Lung (tissue), 12 donors: ENCODE measurements around the gene RC3H2. TPM values are rescaled to one million over a fixed set of nuclear protein-coding genes. Genes with fewer than 3 reads are reported as not detected.
"Not testable (repeated sequence)": the region's sequence is repeated elsewhere in the genome, so short reads cannot be mapped to it uniquely, and the experiment has no call there.

Experiments
- ATAC-seq: fragments of 200-7000 bp; cut with Tn5 transposase; one replicate; pipeline ENCODE4 v1.9.1; 2020; ENCODE audit warnings: moderate number of reproducible peaks; ENCODE audit not compliant: insufficient read depth, low FRiP score
- DNase-seq, 3 donors: peaks; one replicate each; pipeline ENCODE4 v3.0.0-alpha.2; 2013 to 2017
- H3K27ac ChIP-seq, 2 donors: one replicate each; pipeline ENCODE4 v1.5.1; 2013; ENCODE audit warnings: mild to moderate bottlenecking in 2 of 2, moderate library complexity in 2 of 2, control low read depth in 1 of 2, inconsistent platforms in 1 of 2, low read depth in 1 of 2, low read length in 1 of 2
- H3K27me3 ChIP-seq, 3 donors: one replicate each; pipeline ENCODE4 v1.5.1; 2013; ENCODE audit warnings: low read length in 2 of 3; ENCODE audit not compliant: control insufficient read depth in 3 of 3, insufficient read depth in 3 of 3
- H3K36me3 ChIP-seq, 4 donors: one replicate each; pipeline ENCODE4 v1.5.1; 2013; ENCODE audit warnings: low read length in 4 of 4, mild to moderate bottlenecking in 1 of 4, moderate library complexity in 1 of 4; ENCODE audit not compliant: control insufficient read depth in 4 of 4, insufficient read depth in 4 of 4
- H3K4me1 ChIP-seq, 5 donors: one replicate each; pipeline ENCODE4 v1.5.1; 2013; ENCODE audit warnings: low read length in 5 of 5, mild to moderate bottlenecking in 2 of 5, moderate library complexity in 1 of 5; ENCODE audit not compliant: control insufficient read depth in 5 of 5, insufficient read depth in 5 of 5
- H3K4me3 ChIP-seq: one replicate; pipeline ENCODE4 v1.5.1; 2013; ENCODE audit warnings: mild to moderate bottlenecking, control low read depth, moderate library complexity
- H3K9ac ChIP-seq, 2 donors: one replicate each; pipeline ENCODE4 v1.5.1; 2013; ENCODE audit warnings: low read length in 2 of 2, control low read depth in 1 of 2; ENCODE audit not compliant: insufficient read depth in 1 of 2
- H3K9me3 ChIP-seq, 4 donors: one replicate each; pipeline ENCODE4 v1.5.1; 2013; ENCODE audit warnings: low read length in 3 of 4, mild to moderate bottlenecking in 1 of 4, moderate library complexity in 1 of 4; ENCODE audit not compliant: control insufficient read depth in 4 of 4, insufficient read depth in 3 of 4
- CTCF ChIP-seq: IDR thresholded peaks from 2 replicates; pipeline ENCODE4 v1.5.1; 2012; ENCODE audit warnings: mild to moderate bottlenecking; ENCODE audit errors: control extremely low read depth, extremely low read depth
- WGBS, 2 donors: extraction: QIAGEN DNeasy Blood & Tissue Kit; methylation state at CpG; one replicate each; pipeline ENCODE4 v1.1.7; 2013; 5-methylcytosine and 5-hydroxymethylcytosine counted together
- polyA plus RNA-seq, 2 donors: library from polyadenylated mRNA; stranded (reverse); fragments of 200-250 nt; gene quantifications; one replicate each; pipeline ENCODE4 v1.2.1, GENCODE V29; 2013
- total RNA-seq, 2 donors: library from RNA; depleted of rRNA in 1 of 2; stranded (reverse); fragments of >200 nt in 1 of 2; gene quantifications; one replicate each; pipeline ENCODE4 v1.2.1, GENCODE V29; 2014 to 2021
- donor health status: control.
- donor health status: control.
- donor health status: Bipolar disorder and iron deficiency.
- donor health status: healthy.
- donor health status: DM: yes; HTN: yes; CAD: no.

The RC3H2 gene
- total and polyA plus RNA-seq, 4 donors, result 11.9 to 60.2 (median 25.4) TPM

GRCh38 chr9:122832194-122832593, 73.0 kb downstream of the RC3H2 start:
- no peak overlapping the region for H3K27ac ChIP-seq
- DNase-seq (no peak), ATAC-seq (no peak)
- no peak overlapping the region for H3K4me3 ChIP-seq
- peaks cover 0 to 7% (median under 1%) of the 10 kb centered on the region in 5 donors for H3K4me1 ChIP-seq
- TF ChIP-seq CTCF, result no peak
- no peaks in the 10 kb centered on the region for H3K27me3 ChIP-seq
- H3K36me3 ChIP-seq, result no peaks in the 10 kb centered on the region
- WGBS, 2 donors, result 87 to 89% methylated on average over 3 of the region's 3 CpGs
- H3K9me3 ChIP-seq, result no peaks in the 10 kb centered on the region
- H3K9ac ChIP-seq, result no peak overlapping the region

GRCh38 chr9:122828965-122829284, 76.2 kb downstream of the RC3H2 start:
- ATAC-seq, H3K9me3 ChIP-seq, H3K36me3 ChIP-seq, H3K27me3 ChIP-seq, DNase-seq: not testable (repeated sequence)
- H3K27ac ChIP-seq, result peak overlapping the region; percentile 95 to 97
- peak overlapping the region; percentile 82 for H3K4me3 ChIP-seq
- WGBS, 2 donors, result 72 to 73% methylated on average over 18 of the region's 18 CpGs
- peaks cover 0 to 13% (median 5%) of the 10 kb centered on the region in 5 donors for H3K4me1 ChIP-seq
- peak overlapping the region; percentile 25 to 90 for H3K9ac ChIP-seq

DNA sequence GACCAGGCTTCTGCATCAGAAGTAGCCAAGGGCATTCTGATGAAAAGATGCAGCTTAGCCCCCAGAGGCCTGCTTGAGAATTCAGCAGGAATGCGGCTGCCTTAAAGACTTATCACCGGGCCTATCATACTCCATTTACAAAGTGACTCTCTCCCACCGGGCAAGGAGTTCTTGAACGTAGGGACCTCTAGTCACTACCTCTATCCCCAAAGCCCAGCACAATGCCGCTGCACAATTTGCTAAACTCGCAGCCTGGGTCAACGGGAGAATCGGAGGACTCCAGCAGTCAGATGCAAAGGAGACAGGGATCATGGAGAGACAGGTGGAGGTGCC, 77.4 kb downstream of the RC3H2 start:
- H3K36me3 ChIP-seq, result peaks cover 4 to 13% (median 11%) of the 10 kb centered on the region in 4 donors
- peak overlapping the region; percentile 82 for H3K4me3 ChIP-seq
- ATAC-seq (peak; percentile 7), DNase-seq (no peak)
- H3K9me3 ChIP-seq, result no peaks in the 10 kb centered on the region
- WGBS, 2 donors, result 1% methylated on average over 8 of the region's 8 CpGs
- H3K27me3 ChIP-seq, result no peaks in the 10 kb centered on the region
- TF ChIP-seq CTCF, result no peak
- peaks cover 0 to 13% (median 5%) of the 10 kb centered on the region in 5 donors for H3K4me1 ChIP-seq
- peak overlapping the region; percentile 88 to 90 for H3K9ac ChIP-seq
- H3K27ac ChIP-seq, result peak overlapping the region; percentile 95 to 97

DNA sequence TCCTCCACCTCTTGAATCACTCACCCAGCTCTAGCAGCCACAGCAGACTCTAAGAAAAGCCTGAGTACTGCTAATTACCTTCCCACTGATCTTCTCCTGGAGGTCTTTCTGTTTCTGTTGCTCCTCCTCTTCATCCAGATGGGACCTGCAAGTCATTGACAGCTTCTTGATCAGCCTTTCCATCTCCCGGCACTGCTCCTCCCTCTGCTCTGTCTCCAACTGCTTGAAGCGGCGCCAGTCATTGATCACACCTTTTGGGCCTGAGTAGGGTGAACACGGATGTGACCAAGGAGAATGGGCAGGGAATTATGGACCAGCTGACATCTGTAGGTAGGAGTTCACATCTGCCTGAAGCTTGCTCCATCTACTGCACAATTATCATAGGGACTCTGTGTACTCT, 82.2 kb downstream of the RC3H2 start:
- 94 to 95% methylated on average over 4 of the region's 4 CpGs for WGBS, 2 donors

More for the DNA sequence above, 82.2 kb downstream of the RC3H2 start:
- no peaks in the 10 kb centered on the region for H3K9me3 ChIP-seq
- H3K36me3 ChIP-seq, result peaks cover 16 to 30% (median 21%) of the 10 kb centered on the region in 4 donors
- H3K4me3 ChIP-seq, result no peak overlapping the region
- H3K27ac ChIP-seq, result peak overlapping the region in 1 of 2 donors; percentile 1
- DNase-seq (no peak), ATAC-seq (no peak)
- H3K4me1 ChIP-seq, result peaks cover 3 to 10% (median 7%) of the 10 kb centered on the region in 5 donors
- no peak overlapping the region for H3K9ac ChIP-seq
- H3K27me3 ChIP-seq, result no peaks in the 10 kb centered on the region
- TF ChIP-seq CTCF, result no peak
